ENCODE results near the gene PSAPL1. TPM values are rescaled to one million over a fixed set of nuclear protein-coding genes. Genes with fewer than 3 reads are reported as not detected.

The PSAPL1 gene
- total RNA-seq, 1 experiment from 2014 or later: not detected

GRCh38 chr4:7381221-7381889 is 53.4 kb downstream of the PSAPL1 start:
- BruUV-seq (replicated peaks): no TSS peak
- Histone ChIP-seq H3K27me3 (replicated peaks; ENCODE audit: insufficient read depth, low read depth, low read length, poor library complexity) (peaks cover 11% of the 10 kb centered on the region), H3K4me3 (ENCODE audit: low read depth, low read length, poor library complexity, severe bottlenecking) (no peak overlapping the region), H3K27ac (ENCODE audit: low read depth, low read length, poor library complexity, severe bottlenecking) (no peak overlapping the region), H3K36me3 (ENCODE audit: insufficient read depth, low read length, poor library complexity, severe bottlenecking) (no peaks in the 10 kb centered on the region), H3K4me1 (ENCODE audit: insufficient read depth, low read length, poor library complexity, severe bottlenecking) (peaks cover 6% of the 10 kb centered on the region), H3K9me3 (ENCODE audit: low read depth, low read length, poor library complexity, severe bottlenecking) (no peaks in the 10 kb centered on the region)
- CTCF ChIA-PET: no interaction called here
- POLR2A ChIA-PET (ENCODE audit: low non-redundant PET): no interaction called here
- intact Hi-C loops (cut with micrococcal nuclease; ENCODE audit: unreplicated experiment): no loop called here
- DNase-seq (ENCODE audit: low spot score): no peak
- no peak for TF ChIP-seq EZH2 (IDR thresholded peaks at IDR 0.05; ENCODE audit: borderline replicate concordance, low read depth, low read length, poor library complexity, severe bottlenecking)
- TF ChIP-seq, protein P1, sequence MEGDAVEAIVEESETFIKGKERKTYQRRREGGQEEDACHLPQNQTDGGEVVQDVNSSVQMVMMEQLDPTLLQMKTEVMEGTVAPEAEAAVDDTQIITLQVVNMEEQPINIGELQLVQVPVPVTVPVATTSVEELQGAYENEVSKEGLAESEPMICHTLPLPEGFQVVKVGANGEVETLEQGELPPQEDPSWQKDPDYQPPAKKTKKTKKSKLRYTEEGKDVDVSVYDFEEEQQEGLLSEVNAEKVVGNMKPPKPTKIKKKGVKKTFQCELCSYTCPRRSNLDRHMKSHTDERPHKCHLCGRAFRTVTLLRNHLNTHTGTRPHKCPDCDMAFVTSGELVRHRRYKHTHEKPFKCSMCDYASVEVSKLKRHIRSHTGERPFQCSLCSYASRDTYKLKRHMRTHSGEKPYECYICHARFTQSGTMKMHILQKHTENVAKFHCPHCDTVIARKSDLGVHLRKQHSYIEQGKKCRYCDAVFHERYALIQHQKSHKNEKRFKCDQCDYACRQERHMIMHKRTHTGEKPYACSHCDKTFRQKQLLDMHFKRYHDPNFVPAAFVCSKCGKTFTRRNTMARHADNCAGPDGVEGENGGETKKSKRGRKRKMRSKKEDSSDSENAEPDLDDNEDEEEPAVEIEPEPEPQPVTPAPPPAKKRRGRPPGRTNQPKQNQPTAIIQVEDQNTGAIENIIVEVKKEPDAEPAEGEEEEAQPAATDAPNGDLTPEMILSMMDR (conservative IDR thresholded peaks at IDR 0.05; ENCODE audit: low read depth, low read length): no peak

Small RNA genes within 50 kb of the gene (microRNA-seq; reads per million reads assigned to microRNA genes)
- not detected for gene MIR4274

Other genes starting within 250 kb of the PSAPL1 start
- 0.04 and 0.06 TPM in 2 replicates for gene SORCS2, start 242.4 kb downstream of the PSAPL1 start, total RNA-seq (2021)